GM12872 (cell line): ENCODE data around the gene ZFAND3.

Experiments used
- TF ChIP-seq, protein P1 (sequence below): IDR thresholded peaks from 3 replicates; pipeline ENCODE4 v1.5.1; 2011; ENCODE audit warnings: low read depth, mild to moderate bottlenecking, low read length, moderate library complexity; ENCODE audit not compliant: insufficient read depth

Gene ZFAND3

DNA sequence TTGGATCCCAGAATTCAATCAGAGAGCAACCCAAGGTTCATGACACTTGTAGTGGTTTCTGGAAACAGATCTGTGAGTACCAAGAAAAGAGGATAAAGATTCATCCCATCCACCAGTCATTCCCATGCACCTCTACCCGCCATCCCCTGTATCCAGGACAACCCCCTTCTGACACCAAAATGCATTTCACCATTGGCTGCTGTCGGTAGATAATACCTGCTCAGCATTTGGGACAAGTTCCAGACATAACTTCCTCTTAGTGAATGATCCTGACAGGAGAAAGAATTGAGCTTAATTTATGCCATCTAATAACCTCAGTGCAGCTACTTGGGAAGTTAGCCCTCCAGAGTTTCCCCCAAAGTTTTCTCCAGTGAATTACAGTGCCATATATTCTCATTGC is 329.1 kb downstream of the ZFAND3 start:
- TF ChIP-seq, protein P1, sequence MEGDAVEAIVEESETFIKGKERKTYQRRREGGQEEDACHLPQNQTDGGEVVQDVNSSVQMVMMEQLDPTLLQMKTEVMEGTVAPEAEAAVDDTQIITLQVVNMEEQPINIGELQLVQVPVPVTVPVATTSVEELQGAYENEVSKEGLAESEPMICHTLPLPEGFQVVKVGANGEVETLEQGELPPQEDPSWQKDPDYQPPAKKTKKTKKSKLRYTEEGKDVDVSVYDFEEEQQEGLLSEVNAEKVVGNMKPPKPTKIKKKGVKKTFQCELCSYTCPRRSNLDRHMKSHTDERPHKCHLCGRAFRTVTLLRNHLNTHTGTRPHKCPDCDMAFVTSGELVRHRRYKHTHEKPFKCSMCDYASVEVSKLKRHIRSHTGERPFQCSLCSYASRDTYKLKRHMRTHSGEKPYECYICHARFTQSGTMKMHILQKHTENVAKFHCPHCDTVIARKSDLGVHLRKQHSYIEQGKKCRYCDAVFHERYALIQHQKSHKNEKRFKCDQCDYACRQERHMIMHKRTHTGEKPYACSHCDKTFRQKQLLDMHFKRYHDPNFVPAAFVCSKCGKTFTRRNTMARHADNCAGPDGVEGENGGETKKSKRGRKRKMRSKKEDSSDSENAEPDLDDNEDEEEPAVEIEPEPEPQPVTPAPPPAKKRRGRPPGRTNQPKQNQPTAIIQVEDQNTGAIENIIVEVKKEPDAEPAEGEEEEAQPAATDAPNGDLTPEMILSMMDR: no peak

DNA sequence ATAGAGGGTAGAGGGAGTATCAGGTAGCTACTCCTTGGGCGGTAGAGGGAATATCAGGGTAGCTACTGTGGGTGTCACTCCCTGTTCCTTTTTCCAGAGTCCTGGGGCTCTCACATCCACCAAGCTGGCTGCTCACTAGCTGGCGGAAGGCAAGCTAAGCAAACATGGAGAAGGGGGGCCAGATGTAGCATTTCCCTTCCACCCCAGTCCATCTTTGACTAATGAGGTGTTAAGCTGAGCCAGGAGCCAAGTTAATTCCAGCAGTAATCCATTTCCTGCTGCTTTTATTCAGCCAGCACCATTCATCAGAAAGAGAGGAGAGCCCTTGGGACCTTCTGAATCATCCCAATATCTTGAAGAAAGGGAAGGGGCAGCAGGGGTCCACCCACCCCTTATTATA is 330.0 kb downstream of the ZFAND3 start:
- TF ChIP-seq, protein P1: no peak

DNA sequence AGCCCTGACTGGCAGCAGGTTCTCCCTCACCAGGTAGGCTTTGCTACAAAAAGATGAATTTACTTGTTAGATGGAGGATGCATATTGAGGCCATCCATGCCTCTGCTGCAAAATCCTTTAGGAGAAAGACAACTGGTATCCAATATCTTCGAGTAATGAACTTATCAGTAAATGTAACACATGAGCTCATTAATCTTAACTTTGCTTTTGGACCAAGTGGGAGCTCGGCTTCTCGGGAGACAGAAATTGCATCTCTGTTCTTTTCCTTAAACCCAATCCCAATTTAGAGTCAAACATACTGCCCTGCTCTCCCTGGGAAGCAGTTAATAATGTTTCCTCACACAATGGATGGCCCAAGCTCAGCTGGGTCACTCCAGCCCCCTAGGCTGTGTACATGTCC is 330.5 kb downstream of the ZFAND3 start:
- TF ChIP-seq, protein P1: no peak

DNA sequence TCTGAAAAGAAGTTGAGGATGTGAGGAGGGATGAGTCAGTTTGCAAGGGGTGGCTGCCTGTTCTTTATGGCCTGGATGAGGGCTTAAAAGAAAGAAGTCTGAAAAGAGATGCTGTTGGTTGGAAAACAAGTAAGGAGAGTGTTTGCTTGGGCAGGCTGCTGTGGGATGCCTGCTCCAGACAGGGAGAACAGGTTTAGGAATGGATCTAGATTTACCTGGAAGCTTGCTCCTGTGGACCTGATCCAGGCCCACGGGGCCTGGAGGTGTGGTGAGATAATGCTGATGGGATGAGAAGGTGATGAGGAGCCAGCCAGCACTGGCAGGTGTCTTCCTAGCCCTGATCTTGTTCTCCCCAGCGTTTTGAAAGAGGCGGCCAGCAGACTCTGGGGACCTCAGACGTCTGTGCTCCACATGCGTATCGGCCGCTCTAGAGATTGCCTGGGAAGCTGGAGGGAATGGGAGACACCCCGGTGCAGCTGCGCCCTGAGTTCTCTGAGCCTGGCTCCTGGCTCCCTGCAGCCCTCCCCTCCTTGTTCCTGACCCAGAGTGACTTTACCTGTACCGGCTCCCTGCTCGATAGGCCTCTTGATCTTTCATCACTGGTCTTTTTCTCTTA is 331.3 kb downstream of the ZFAND3 start:
- TF ChIP-seq, protein P1: no peak

DNA sequence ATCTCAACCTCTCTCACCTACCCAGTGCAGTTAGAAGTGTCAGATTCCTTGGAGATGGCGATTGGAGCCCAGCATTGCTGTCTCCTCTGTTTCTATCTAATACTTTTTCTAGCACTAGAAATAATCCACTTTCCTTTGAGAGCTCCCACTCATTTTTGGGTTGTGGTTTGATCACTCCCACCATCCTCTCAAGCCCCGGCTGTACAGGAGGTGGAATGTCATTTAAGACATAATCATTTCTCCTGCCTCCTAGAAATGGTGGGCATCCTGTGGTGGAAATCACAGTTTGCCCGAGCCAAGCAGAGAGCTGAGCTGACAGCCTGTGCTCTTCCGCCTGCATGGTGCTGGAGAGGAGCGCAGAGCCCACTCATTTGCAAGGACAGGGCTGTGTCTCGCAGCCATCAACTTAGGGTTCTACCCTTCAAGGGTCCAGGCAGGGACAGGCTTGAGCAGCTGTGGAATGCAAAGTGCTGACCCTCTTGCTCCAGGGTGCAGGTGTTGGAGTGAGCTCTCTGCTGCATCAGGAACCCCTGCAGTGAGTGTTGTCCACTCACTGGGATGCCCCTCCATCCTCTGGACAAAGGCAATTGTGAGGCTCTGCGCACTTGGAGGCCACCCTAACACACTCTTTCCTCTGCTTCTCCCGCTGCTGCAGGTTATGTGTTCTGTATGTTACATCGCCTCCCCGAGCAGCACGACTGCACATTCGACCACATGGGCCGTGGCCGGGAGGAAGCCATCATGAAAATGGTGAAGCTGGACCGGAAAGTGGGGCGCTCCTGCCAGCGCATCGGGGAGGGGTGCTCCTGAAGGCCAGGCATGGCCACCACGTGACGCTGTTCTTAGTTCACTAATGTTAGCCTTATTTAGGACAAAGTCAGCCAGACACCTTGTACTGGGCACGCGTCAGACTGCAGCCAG is 332.3 kb downstream of the ZFAND3 start:
- TF ChIP-seq, protein P1: no peak

DNA sequence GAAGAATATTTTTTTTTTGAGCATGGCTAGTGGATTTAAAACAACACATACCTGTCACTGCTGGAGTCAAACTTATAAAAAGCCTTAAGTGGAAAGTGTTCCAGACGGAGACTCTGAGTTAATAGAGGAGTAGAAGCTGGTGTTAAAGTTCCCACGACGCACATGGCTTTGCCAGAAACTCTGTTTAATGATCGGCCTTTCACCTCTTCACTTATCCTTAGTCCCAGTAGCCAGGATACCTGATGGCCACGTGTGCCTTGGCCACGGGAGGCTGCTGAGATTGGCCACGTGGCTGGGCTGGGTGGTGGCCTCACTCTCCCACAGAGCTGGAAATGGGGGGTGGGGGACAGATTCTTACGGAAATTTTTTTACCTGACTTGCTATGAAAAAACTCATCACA is 333.1 kb downstream of the ZFAND3 start:
- TF ChIP-seq, protein P1: no peak

DNA sequence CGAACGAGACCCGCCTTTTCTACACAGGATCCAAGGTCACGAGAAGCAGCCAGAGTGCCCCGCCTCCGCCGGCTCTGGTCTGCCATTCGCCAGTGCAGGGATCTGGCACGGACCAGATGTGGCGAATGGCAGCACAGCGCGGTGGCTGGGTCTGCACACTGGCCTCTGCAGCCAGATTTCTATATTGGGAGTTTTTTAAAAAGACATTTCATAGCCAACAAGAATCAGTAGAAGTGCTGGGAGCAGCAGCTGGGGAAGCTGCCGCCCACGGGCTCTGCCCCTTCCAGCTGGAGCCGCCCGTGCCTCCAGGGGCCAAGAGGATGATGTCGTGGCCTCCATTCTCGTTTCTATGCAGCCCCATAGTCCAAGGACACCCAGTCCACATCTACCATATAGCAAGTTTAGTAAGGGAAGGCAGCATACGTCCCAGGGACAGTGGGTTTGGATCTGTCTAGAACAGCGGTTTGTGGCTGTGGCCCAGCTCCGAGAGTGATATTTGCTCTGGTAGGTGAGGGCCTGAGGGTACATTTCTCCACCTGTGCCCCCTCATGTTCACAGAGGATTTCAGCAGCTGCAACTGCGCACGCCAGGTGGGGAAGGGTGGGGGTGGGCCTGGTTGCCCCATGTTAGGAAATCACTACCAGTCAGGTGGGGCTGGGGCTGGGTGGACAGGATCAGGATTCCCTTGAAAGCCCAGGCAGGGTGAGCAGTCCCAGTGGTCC is 333.7 kb downstream of the ZFAND3 start:
- TF ChIP-seq, protein P1: no peak
